HepG2 (cell line): ENCODE measurements around the gene CSNK2B. TPM values are rescaled to one million over a fixed set of nuclear protein-coding genes. Genes with fewer than 3 reads are reported as not detected.

Experiments
- ATAC-seq: fragments of 200-7000 bp; cut with Tn5 transposase; 3 replicates; pipeline ENCODE4 v1.9.1; 2020; ENCODE audit warnings: mild to moderate bottlenecking, moderate library complexity
- BruUV-seq: library from RNA; stranded (reverse); fragments of 400-500 nt; replicated peaks from 2 replicates; lab custom pipeline; 2021; lab: Mats Ljungman, UMichigan
- CTCF ChIA-PET: fragments of 300-600 bp; formaldehyde crosslinking; extraction: SDS; loops from one replicate; lab custom pipeline; 2021; ENCODE audit warnings: low total read pairs, inconsistent platforms, low intra/inter-chr PET ratio; lab: Yijun Ruan, JAX
- POLR2A ChIA-PET: fragments of 350-600 bp; sonication (Branson Sonifier 250); formaldehyde crosslinking; loops from one replicate; lab custom pipeline; 2020; ENCODE audit warnings: antibody characterized with exemption, inconsistent platforms; lab: Yijun Ruan, JAX
- DNase-seq: peaks from one replicate; pipeline ENCODE4 v3.0.0-alpha.2; 2015; ENCODE audit warnings: low spot score
- FAIRE-seq: peaks from 3 replicates; lab custom pipeline; 2011; peaks lifted over from hg19 to GRCh38; lab: Jason Lieb, UNC
- H2AFZ ChIP-seq: one replicate; pipeline ENCODE4 v1.6.1; 2011; ENCODE audit warnings: low read length, inconsistent platforms
- H3K27ac ChIP-seq: fragments of 300-600 bp; 3 replicates; pipeline ENCODE4 v1.8.0; 2011; ENCODE audit warnings: mixed run types, mild to moderate bottlenecking, mixed read lengths, low read length, inconsistent platforms; ENCODE audit not compliant: insufficient read depth; ENCODE audit errors: extremely low read length
- H3K27me3 ChIP-seq, 2 experiments: fragments of 200-600 bp in 1 of 2; 2 replicates in 1 of 2; 3 replicates in 1 of 2; pipeline versions ENCODE4 v1.6.0 to v1.8.0; 2011; ENCODE audit warnings: low read length in 2 of 2, mild to moderate bottlenecking in 2 of 2, moderate library complexity in 2 of 2, inconsistent platforms in 1 of 2; ENCODE audit not compliant: insufficient read depth in 2 of 2, control insufficient read depth in 1 of 2
- H3K36me3 ChIP-seq, 2 experiments: fragments of 200-600 bp in 1 of 2; replicated peaks in 1 of 2; 2 replicates in 1 of 2; 3 replicates in 1 of 2; pipeline versions ENCODE4 v1.5.1 to v1.8.0; 2011; ENCODE audit warnings: low read length in 2 of 2, inconsistent platforms in 1 of 2; ENCODE audit not compliant: insufficient read depth in 2 of 2, control insufficient read depth in 1 of 2
- H3K4me1 ChIP-seq: 2 replicates; pipeline ENCODE4 v1.5.1; 2012; ENCODE audit warnings: low read length, inconsistent platforms; ENCODE audit not compliant: insufficient read depth
- H3K4me2 ChIP-seq: 2 replicates; pipeline ENCODE4 v1.6.0; 2011; ENCODE audit warnings: low read depth, low read length, inconsistent platforms
- H3K4me3 ChIP-seq, 3 experiments: fragments of 200-600 bp in 1 of 3; sonication (generic), shearing (Covaris generic) in 1 of 3; replicated peaks in 1 of 3; 2 replicates each; pipeline ENCODE4 v1.5.1; 2011 to 2016; ENCODE audit warnings: low read length in 3 of 3, inconsistent platforms in 2 of 3, low read depth in 2 of 3, mild to moderate bottlenecking in 2 of 3, control low read depth in 1 of 3, mixed read lengths in 1 of 3; ENCODE audit not compliant: insufficient read depth in 1 of 3
- H3K79me2 ChIP-seq: one replicate; pipeline ENCODE4 v1.6.1; 2011; ENCODE audit warnings: low read length, inconsistent platforms; ENCODE audit not compliant: insufficient read depth
- H3K9ac ChIP-seq: 2 replicates; pipeline ENCODE4 v1.6.0; 2011; ENCODE audit warnings: mild to moderate bottlenecking, low read depth, low read length, inconsistent platforms; ENCODE audit not compliant: insufficient read depth
- H3K9me3 ChIP-seq: 2 replicates; pipeline ENCODE4 v1.5.1; 2012; ENCODE audit warnings: mild to moderate bottlenecking, low read length
- H4K20me1 ChIP-seq: 2 replicates; pipeline ENCODE4 v1.6.0; 2011; ENCODE audit warnings: inconsistent platforms, mild to moderate bottlenecking, low read length, moderate library complexity; ENCODE audit not compliant: insufficient read depth
- CBX1 ChIP-seq: IDR thresholded peaks from one replicate; pipeline ENCODE4 v1.6.1; 2016; ENCODE audit warnings: antibody characterized with exemption, low read depth
- KLF6 ChIP-seq: IDR thresholded peaks from 2 replicates; pipeline ENCODE4 v1.8.0; 2016; ENCODE audit warnings: missing biosample characterization, missing genetic modification reagents
- MAFF ChIP-seq: IDR thresholded peaks from 2 replicates; pipeline ENCODE4 v1.6.1; 2011; ENCODE audit warnings: low read depth, low read length, improper control_type of control experiment
- NFKB2 ChIP-seq: sonication (generic); formaldehyde crosslinking; IDR thresholded peaks from 2 replicates; pipeline ENCODE4 v1.4.0; 2020; ENCODE audit warnings: missing genetic modification reagents, borderline replicate concordance
- PAF1 ChIP-seq: IDR thresholded peaks from 2 replicates; pipeline ENCODE4 v1.6.1; 2016; ENCODE audit warnings: missing genetic modification reagents, missing compliant biosample characterization
- PCBP1 ChIP-seq: fragments of 200-400 bp; formaldehyde crosslinking; IDR thresholded peaks from 2 replicates; pipeline ENCODE4 v1.6.1; 2017; ENCODE audit warnings: mild to moderate bottlenecking, low read depth, low read length, borderline replicate concordance
- SALL1 ChIP-seq: sonication (generic); formaldehyde crosslinking; IDR thresholded peaks from 2 replicates; pipeline ENCODE4 v1.8.0; 2022; ENCODE audit warnings: mild to moderate bottlenecking, missing genetic modification reagents
- SIN3A ChIP-seq: IDR thresholded peaks from 2 replicates; pipeline ENCODE4 v1.6.1; 2011; ENCODE audit warnings: low read depth, mild to moderate bottlenecking, control low read depth, low read length, borderline replicate concordance
- STAG1 ChIP-seq: sonication (generic); formaldehyde crosslinking; IDR thresholded peaks from 2 replicates; pipeline ENCODE4 v1.4.0; 2020; ENCODE audit warnings: missing genetic modification reagents
- THAP11 ChIP-seq: IDR thresholded peaks from 2 replicates; pipeline ENCODE4 v1.6.1; 2016; ENCODE audit warnings: missing biosample characterization, missing genetic modification reagents
- ZBTB1 ChIP-seq: sonication (generic); formaldehyde crosslinking; IDR thresholded peaks from 2 replicates; pipeline ENCODE4 v1.4.0; 2020; ENCODE audit warnings: missing genetic modification reagents, borderline replicate concordance
- ZNF20 ChIP-seq: sonication (generic); formaldehyde crosslinking; IDR thresholded peaks from 2 replicates; pipeline ENCODE4 v1.4.0; 2020; ENCODE audit warnings: mild to moderate bottlenecking, moderate library complexity, missing genetic modification reagents
- ZNF207 ChIP-seq: fragments of 450-650 bp; IDR thresholded peaks from 2 replicates; pipeline ENCODE4 v1.6.1; 2016; ENCODE audit warnings: antibody characterized with exemption, borderline replicate concordance
- ZNF564 ChIP-seq: sonication (generic); formaldehyde crosslinking; IDR thresholded peaks from 2 replicates; pipeline ENCODE4 v1.8.1; 2023; ENCODE audit warnings: mild to moderate bottlenecking, missing genetic modification reagents
- ZNF773 ChIP-seq: sonication (generic); formaldehyde crosslinking; IDR thresholded peaks from 2 replicates; pipeline ENCODE4 v1.4.0; 2020; ENCODE audit warnings: missing genetic modification reagents, borderline replicate concordance
- ZSCAN9 ChIP-seq: IDR thresholded peaks from 2 replicates; pipeline ENCODE4 v1.6.1; 2016; ENCODE audit warnings: borderline replicate concordance
- whole genome bisulfite sequencing: methylation state at CpG from one replicate; pipeline ENCODE4 v1.1.6; 2017; ENCODE audit warnings: low lambda C conversion rate; 5-methylcytosine and 5-hydroxymethylcytosine counted together
- in situ Hi-C: cut with HindIII; loops from 2 replicates; pipeline ENCODE4 v1.10.0; 2017; ENCODE audit warnings: low pct_unique_long_range_greater_than_20kb; ENCODE audit not compliant: extremely low pct_ligation_motif_present
- intact Hi-C: fragments of 100-400 bp; cut with micrococcal nuclease; formaldehyde crosslinking; loops from one replicate; pipeline ENCODE4 v1.10.0; 2022; ENCODE audit not compliant: unreplicated experiment
- polyA plus RNA-seq, 8 experiments: library from polyadenylated mRNA; depleted of rRNA in 3 of 8; stranded (reverse) in 7 of 8; unstranded in 1 of 8; fragments of >200 nt; fragmentation: Illumina TruSeq in 4 of 8; extraction: Trizol in 4 of 8; gene quantifications; 2 replicates each; pipeline versions ENCODE4 v1.2.1 to v1.2.3, GENCODE V29; 2011 to 2016; ENCODE audit warnings: low read depth in 4 of 8, missing spikeins in 1 of 8, mixed read lengths in 1 of 8; ENCODE audit not compliant: insufficient read depth in 1 of 8
- total RNA-seq, 5 experiments: library from RNA; depleted of rRNA; stranded (reverse); fragments of >200 nt; fragmentation: Illumina TruSeq; extraction: Trizol; gene quantifications; 2 replicates each; pipeline ENCODE4 v1.2.3, GENCODE V29; 2016; ENCODE audit warnings: low read depth in 1 of 5
- TF ChIP-seq, protein P1 (sequence below): sonication (generic); formaldehyde crosslinking; IDR thresholded peaks from 2 replicates; pipeline ENCODE4 v1.4.0; 2020; ENCODE audit warnings: missing genetic modification reagents
- TF ChIP-seq, protein P2 (sequence below): sonication (generic); formaldehyde crosslinking; conservative IDR thresholded peaks from 2 replicates; pipeline ENCODE4 v1.4.0; 2020; ENCODE audit warnings: missing genetic modification reagents

The CSNK2B gene
- total and polyA plus RNA-seq, 2 of the 13 experiments (the other 11 are each of a cell fraction or from before 2014, with no cell fraction given): 111 to 296 TPM

DNA sequence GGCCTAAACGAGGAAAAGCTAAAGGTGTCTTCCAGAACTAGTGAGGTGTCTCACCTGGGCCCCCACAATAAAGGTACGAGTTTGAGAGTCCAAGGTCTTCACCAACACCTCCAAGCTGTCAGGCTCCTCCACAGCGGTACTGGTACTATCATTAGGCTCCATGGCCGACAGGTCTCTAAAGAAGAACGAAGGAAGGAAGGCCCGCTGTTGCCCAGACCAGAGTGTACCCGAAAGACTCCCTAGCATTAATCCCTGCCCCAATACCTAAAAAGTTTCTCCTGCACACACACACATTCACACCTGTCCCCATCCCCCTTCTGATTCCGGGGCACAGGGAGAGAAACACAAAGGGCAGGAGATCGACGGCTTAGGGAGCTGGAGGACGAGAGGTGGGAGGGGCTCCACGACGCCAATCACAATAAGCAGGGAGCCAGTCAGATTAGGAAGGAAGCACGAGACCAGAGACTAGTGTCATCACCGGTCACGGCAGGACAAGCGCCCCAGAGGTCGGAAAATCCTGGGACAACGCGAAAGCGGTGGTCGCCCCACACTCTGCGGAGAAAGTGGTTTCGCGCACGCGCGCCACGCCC is 14.2 kb upstream of the CSNK2B start (continued):
- TF ChIP-seq, protein P1, sequence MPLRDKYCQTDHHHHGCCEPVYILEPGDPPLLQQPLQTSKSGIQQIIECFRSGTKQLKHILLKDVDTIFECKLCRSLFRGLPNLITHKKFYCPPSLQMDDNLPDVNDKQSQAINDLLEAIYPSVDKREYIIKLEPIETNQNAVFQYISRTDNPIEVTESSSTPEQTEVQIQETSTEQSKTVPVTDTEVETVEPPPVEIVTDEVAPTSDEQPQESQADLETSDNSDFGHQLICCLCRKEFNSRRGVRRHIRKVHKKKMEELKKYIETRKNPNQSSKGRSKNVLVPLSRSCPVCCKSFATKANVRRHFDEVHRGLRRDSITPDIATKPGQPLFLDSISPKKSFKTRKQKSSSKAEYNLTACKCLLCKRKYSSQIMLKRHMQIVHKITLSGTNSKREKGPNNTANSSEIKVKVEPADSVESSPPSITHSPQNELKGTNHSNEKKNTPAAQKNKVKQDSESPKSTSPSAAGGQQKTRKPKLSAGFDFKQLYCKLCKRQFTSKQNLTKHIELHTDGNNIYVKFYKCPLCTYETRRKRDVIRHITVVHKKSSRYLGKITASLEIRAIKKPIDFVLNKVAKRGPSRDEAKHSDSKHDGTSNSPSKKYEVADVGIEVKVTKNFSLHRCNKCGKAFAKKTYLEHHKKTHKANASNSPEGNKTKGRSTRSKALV: no peak

DNA sequence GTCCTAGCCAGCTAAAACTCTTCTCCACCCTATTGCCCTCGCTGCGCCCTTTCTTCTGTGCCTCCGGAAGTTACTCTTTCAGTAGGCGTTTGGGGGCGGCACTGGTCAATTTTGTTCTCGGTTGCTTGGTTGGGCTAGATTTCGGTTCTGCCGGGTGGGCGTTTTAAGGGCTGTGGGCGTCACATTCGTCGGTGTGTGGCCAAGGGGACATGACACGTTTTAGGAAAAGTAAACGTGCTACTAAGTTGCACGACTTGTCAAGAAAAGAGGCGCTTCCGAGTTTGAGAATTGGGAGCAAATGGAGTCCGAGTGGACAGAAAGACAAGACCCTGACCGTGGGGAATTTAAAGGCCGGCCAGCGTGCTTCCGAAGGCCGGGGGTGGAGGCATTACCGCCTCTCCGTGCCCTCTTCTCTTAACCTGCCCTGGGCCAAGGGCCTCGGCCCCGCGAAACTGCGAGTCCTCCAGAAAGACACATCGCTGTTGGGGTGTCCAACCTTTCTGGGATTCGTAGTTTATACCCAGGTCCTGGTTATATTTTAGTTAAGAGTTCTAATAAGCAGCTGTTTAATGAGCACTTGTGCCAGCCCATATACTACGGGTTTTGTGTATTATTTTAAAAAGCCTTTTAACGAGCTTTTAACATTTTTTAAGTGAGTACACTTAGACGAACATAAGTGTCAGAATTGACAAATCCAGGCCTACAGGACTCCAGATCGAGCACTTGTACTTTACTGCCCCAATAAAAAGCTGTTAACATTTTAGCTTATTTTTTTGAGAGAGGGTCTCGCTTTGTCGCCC is 12.8 kb upstream of the CSNK2B start:
- H3K9ac ChIP-seq: peak overlapping the region; percentile 91
- peak overlapping the region; percentile 96 for H3K27ac ChIP-seq
- intact Hi-C loops (loop anchor here (1.0 to 10.0 kb wide), 3 partner anchors 7 to 108 kb away; partner anchors contain the start of genes ATP6V1G2, C6orf47, DDX39B and NFKBIL1), in situ Hi-C loops (no loop called here)
- H3K4me3 ChIP-seq: peak overlapping the region; percentile 73 to 88 (median 77)
- peaks cover 70% of the 10 kb centered on the region for H3K4me1 ChIP-seq
- H3K9me3 ChIP-seq: no peaks in the 10 kb centered on the region
- CTCF ChIA-PET: no interaction called here
- H2AFZ ChIP-seq: no peak overlapping the region
- 0 out of 2 replicates have a peak, but pooled peaks cover 7% of the 10 kb centered on the region for H4K20me1 ChIP-seq
- H3K4me2 ChIP-seq: peak overlapping the region; percentile 100
- FAIRE-seq: no peak
- peaks cover 65% of the 10 kb centered on the region for H3K79me2 ChIP-seq
- peak; percentile 55 for ATAC-seq
- H3K27me3 ChIP-seq: no peaks in the 10 kb centered on the region; a peak in 2 of 5 replicates
- TSS peak; percentile 90 for BruUV-seq
- WGBS: 4% methylated on average over 36 of the region's 37 CpGs
- DNase-seq: peak; percentile 98
- peaks cover 20 to 37% of the 10 kb centered on the region in 2 experiments for H3K36me3 ChIP-seq
- POLR2A ChIA-PET: interaction anchor here (0.8 to 8.0 kb wide), 35 partner anchors 9 to 1318 kb away, joined by 3 to 438 read pairs (median 7); partner anchors contain the start of genes ABHD16A, AIF1, ATP6V1G2 and C6orf47
- TF ChIP-seq ZNF207: no peak
- peak; percentile 52; the same call in 1 of the 2 replicates for TF ChIP-seq ZSCAN9 (CRISPR knock-in tag)
- TF ChIP-seq KLF6 (CRISPR knock-in tag): no peak; the same call in 1 of the 2 replicates
- TF ChIP-seq ZNF20: 0 out of 2 replicates have a peak, but pooled peaks have one; percentile 25
- TF ChIP-seq ZBTB1 (CRISPR knock-in tag): no peak
- no peak for TF ChIP-seq ZNF773 (CRISPR knock-in tag)
- TF ChIP-seq NFKB2 (CRISPR knock-in tag): no peak; the same call in 1 of the 2 replicates
- TF ChIP-seq MAFF: peak; percentile 26; the same call in 1 of the 2 replicates
- TF ChIP-seq CBX1: peak; percentile 25
- TF ChIP-seq, protein P2, sequence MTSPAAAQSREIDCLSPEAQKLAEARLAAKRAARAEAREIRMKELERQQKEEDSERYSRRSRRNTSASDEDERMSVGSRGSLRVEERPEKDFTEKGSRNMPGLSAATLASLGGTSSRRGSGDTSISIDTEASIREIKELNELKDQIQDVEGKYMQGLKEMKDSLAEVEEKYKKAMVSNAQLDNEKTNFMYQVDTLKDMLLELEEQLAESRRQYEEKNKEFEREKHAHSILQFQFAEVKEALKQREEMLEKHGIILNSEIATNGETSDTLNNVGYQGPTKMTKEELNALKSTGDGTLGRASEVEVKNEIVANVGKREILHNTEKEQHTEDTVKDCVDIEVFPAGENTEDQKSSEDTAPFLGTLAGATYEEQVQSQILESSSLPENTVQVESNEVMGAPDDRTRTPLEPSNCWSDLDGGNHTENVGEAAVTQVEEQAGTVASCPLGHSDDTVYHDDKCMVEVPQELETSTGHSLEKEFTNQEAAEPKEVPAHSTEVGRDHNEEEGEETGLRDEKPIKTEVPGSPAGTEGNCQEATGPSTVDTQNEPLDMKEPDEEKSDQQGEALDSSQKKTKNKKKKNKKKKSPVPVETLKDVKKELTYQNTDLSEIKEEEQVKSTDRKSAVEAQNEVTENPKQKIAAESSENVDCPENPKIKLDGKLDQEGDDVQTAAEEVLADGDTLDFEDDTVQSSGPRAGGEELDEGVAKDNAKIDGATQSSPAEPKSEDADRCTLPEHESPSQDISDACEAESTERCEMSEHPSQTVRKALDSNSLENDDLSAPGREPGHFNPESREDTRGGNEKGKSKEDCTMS (CRISPR knock-in tag): no peak
- no peak for TF ChIP-seq THAP11 (CRISPR knock-in tag)
- TF ChIP-seq ZNF564: peak; percentile 20; the same call in 1 of the 2 replicates
- no peak for TF ChIP-seq PAF1 (CRISPR knock-in tag)
- TF ChIP-seq STAG1 (CRISPR knock-in tag): peak; percentile 36; the same call in 1 of the 2 replicates
- no peak for TF ChIP-seq PCBP1
- peak; percentile 53 for TF ChIP-seq SALL1 (CRISPR knock-in tag)
- peak; percentile 61; the same call in 1 of the 2 replicates for TF ChIP-seq SIN3A
